GM19193 (cell line): ENCODE results near the gene C10orf62.

Source experiments
- POLR2A ChIP-seq: IDR thresholded peaks from 4 replicates; pipeline ENCODE4 v1.6.1; 2011; ENCODE audit not compliant: insufficient read depth, insufficient read length; ENCODE audit errors: extremely low read depth

C10orf62 gene, protein sequence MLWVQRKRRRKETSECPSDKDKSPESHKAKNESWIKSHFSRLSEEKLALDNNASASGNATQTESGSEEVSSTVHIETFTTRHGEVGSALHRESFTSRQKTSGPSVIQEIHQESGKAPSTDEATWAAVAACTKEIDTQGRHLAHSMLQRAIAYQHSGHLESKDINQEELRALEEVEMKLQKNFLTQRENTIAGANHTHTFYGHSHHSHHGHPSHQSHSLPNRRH

GRCh38 chr10:97589479-97589878 is at the start of gene C10orf62:
TSS of gene C10orf62 (plus strand) at chr10:97589721. CDS start at chr10:97589898, 177 bp downstream.
- TF ChIP-seq POLR2A: no peak

GRCh38 chr10:97540669-97541500 is 48.6 kb upstream of the C10orf62 start:
- TF ChIP-seq POLR2A: no peak

DNA sequence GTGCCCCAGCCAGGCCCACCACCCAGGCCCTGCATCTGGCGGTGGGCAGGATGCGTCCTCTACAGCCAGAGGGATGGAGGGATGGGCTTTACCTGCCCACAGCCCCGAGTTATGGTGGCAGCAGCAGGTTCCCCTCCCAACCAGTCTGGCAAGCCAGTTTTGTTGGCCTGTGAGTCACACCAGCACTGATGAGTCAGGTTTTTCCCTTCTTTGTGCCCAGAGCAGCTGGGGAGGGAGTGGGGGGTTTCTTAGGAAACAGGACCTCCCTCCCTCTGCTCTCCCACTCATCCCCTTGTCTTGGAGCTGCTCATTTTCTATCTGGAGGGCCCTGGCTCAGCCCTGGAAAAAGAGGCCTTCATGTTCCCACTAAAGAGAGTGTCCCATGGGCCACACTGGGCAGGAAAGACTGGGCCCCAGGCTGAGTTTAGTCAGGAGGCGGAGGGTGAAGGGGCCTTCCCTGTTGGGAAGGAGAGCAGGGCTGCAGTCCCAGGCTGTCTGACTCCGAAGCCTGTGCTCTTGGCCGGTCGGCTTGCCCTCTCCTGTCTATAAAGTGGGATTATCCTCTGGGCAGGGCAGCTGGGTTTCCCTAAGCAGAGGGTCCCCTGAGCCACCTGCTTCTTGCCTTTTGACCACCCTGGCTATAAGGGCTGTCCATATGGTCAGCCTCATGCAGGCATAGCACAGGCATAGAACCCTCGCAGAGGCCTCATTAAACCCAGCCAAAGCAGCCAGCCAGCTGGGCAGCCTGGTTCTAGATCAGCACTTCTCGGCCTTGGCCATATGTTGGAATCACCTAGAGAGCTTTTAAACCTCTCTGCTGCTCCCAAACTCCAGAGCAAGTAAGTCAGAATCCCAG is 47.1 kb upstream of the C10orf62 start:
- no peak for TF ChIP-seq POLR2A

DNA sequence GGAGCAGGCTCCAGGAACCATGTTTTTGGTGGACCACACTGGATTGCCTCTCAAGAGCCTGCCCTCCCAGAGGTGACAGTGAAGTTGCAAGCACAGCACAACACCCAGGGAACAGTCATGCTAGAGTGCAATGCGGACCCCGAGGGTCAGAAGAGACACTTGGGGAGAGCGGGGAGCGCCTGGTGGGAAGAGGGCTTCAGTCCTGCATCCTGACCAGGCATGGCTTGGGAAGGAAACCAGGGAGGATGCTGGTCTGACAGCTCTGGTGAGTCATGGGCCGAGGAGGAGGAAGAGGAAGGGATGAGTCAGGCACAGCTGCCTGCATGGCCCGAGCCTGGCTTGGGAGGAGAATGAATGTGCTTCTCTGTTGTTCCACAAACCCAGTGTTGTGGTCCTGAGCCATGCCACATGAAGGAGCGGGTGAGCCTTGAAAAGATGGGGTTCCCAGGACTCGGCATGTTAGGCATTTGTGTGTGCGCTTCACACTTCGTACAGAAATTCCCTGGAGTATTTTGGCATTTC is 46.4 kb upstream of the C10orf62 start:
- no peak for TF ChIP-seq POLR2A

DNA sequence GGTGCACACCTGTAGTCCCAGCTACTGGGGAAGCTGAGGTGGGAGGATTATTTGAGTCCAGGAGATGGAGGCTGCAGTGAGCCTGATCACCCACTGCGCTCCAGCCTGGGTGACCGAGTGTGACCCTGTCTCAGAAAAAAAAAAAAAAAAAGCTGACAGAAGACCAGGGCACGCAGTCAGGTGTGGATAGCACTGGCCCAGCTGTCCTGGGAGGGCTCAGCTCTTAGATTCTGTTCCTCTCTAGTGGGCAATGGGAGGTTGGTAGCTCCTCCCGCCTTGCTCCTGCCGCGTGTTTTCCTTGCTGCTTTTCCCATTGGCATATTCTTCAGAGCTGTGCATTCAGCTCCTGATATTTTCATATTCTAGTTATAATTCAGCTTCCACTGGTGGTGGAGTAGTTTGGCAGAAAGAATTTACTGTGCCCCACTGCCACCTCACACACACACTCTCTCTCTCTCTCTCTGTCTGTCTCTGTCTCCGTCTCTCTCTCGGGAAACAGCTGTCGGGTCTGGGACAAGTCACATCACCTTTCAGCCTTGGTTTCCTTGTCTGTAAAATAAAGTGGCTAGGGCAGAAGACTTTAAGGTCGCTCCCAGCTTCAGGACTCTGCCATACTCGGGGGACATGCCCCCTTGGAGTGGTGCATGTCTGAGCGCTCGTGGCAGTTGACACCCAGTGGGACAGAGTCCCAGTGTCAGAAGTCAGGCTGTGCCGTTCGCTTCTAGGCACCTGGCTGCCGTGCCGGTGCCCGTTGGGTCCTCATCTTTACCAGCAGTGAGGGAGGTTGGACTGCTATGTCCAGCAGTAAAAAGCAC is 42.9 kb upstream of the C10orf62 start:
- TF ChIP-seq POLR2A: no peak

DNA sequence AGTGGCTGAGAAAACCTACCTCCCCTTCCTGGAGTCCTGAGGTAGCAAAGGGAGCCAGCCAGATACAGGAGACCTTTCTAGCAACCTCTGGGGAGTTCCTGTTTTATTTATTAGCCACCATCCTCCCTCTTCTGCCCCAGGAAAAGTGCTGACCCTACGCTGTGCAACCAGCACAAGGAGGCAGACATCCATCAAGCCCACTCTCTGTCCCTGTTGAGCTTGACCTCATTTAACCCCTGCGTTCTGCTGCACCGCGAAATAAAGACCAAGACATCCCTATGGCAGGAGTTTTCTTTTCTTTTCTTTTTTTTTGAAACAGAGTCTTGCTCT is 42.3 kb upstream of the C10orf62 start:
- TF ChIP-seq POLR2A: no peak

- TF ChIP-seq POLR2A: no peak
These were observed 41.6 kb upstream of the C10orf62 start for GRCh38 chr10:97547962-97548361.

- TF ChIP-seq POLR2A: no peak
These were observed 40.6 kb upstream of the C10orf62 start for GRCh38 chr10:97548828-97549455.

DNA sequence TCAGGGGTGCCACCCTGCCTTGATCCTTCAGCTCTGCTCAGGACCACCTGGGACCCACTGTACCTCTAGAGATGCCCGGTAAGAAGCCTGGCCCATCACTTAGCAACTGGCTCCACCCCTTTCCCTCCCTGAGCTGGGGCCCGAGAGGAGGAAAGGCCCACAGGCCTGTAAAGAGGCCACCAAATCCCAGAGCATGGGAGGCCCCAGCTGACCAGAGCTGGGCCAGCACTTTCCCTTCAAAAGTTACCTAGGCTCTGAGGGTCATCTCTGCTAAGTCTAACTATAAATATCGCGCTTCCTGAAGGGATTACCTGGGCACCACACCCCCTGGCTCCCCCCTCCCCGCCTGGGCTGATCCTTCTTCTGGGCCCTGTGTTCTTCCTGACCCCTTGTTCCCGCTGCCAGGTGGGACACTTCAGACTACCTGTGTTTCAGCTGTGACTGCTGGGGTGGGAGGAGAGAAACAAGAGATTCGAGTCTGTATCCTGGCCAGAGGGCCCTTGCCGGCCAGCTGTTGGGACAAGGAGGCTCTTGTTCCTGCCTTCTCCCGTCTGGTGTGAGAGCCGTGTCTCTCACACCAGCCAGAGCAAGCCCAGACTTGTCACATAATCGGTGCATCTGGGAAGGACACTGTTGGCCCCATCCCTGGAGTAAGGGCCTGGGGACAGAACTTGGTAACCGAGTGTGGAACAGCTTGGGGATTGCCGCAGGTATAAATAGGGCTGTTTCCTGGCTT is 39.8 kb upstream of the C10orf62 start:
- no peak for TF ChIP-seq POLR2A

DNA sequence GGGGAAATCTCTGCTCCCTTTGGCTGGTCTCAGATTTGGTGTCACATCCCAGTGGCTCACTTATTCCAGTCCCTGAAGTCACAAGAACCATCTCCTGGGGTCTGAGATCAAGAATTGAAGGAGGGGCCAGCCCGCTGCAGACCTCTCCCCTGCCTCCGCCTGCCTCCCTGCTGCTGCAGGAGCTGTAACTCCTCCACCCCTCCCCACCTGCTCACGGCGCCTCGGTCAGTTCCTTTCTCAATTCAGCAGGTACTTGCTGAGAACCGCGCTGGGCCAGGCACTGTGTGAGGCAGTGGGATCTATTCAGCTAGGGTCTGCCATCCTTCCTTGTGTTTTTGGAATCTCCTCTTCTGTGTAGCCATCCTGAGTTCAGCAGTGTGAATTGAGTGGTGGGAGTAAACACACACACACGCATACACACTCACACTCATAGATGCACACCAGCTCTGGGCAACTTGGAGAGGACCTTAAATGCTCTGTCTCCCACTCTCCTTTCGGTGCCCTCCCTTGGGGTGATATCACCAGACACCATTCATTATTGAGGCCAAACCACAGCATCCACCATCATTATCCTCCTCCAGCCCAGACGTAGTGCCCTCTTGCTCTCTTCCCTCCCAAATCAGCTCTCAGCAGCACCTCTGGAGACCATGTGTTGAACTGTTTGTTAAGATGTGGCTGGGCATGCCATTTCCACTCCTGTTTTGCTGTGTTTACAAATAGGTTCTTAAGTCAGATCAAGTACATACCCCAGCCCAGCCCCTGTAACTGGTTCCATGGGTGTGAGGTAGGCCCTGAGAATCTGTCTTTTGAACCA is 39.0 kb upstream of the C10orf62 start:
- no peak for TF ChIP-seq POLR2A

DNA sequence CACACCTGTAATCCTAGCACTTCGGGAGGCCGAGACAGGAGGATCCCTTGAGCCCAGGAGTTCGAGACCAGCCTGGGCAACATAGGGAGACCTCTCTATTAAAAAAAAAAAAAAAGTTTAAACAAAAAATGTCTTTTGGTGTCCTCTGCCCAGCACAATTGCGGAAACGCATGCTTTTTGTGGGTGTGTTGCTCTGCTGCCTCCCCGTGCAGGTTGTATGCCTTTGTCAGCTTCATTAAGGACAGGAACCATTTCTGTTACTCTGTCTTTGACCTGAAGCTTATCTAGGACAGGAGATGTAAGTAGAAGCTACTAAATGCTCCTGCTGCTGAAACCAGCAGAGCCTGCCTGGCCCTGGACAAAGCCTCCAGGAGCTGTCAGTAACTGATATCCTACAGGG is 38.2 kb upstream of the C10orf62 start:
- no peak for TF ChIP-seq POLR2A

DNA sequence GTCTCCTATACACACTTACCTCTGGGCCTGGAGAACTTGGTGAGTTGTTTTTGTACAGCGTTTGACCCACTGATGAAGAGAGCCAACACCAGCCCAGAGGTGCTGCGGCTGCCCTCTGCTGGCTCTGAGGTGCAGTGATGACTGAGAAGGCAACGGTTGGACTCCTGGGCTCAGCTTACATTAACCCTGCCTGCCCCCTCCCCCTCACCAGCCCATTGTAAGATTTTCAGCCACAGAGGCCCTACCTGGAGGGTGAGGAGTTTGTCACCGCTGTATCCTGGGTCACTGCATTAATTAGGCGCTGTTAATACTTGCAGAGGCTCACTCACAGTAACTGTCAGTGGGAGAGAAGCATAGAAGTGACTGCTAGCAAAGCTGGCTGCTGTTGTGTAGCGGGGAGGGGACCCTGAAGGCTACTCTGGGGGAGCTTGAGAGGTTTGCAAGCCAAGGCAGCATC is 35.9 kb upstream of the C10orf62 start:
- TF ChIP-seq POLR2A: no peak
